ENCODE data around the gene CCSER2.

- TF ChIP-seq CTCF (IDR thresholded peaks at IDR 0.05) = no peak
- no peak for TF ChIP-seq EP300 (IDR thresholded peaks at IDR 0.05)
Observed at GRCh38 chr10:84473136-84473535, 144.7 kb downstream of the CCSER2 start.

All from esophagus muscularis mucosa (tissue), 3 donors.